Retinal pigment epithelial cell (primary cell): ENCODE results near the gene PHKA2.
"Not testable (repeated sequence)": the region's sequence is repeated elsewhere in the genome, so short reads cannot be mapped to it uniquely, and the experiment has no call there.

Experiments
- DNase-seq: peaks from one replicate; pipeline ENCODE4 v3.0.0-alpha.2; 2010; ENCODE audit warnings: low read depth
- H3K4me3 ChIP-seq: 2 replicates; pipeline ENCODE4 v1.5.1; 2011; ENCODE audit warnings: mild to moderate bottlenecking, low read length, control low read depth, moderate library complexity
- TF ChIP-seq, protein P1 (sequence below): conservative IDR thresholded peaks from 2 replicates; pipeline ENCODE4 v1.5.1; 2011; ENCODE audit warnings: low read depth, low read length, control low read depth, inconsistent platforms

The PHKA2 gene

DNA sequence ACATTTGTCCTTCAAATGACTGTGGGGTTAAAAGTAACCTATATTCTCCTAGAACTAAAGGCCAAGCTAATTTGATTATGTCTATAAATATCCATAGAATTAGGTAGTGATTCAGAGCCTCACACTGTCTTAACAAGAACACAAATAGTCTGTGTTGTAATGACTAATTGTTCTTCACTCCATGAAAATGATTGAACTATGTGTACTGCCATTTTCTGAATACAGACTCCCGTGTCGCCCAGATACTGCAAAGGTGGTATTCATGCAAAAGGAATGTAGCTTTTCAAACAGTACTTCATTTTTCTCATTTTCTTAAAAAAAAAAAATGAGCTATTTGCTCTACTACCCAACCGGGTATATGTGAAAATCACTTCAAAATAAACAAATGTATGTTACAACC, 11.3 kb upstream of the PHKA2 start:
- H3K4me3 ChIP-seq, result no peak overlapping the region
- DNase-seq, result peak; percentile 27
- TF ChIP-seq, protein P1, sequence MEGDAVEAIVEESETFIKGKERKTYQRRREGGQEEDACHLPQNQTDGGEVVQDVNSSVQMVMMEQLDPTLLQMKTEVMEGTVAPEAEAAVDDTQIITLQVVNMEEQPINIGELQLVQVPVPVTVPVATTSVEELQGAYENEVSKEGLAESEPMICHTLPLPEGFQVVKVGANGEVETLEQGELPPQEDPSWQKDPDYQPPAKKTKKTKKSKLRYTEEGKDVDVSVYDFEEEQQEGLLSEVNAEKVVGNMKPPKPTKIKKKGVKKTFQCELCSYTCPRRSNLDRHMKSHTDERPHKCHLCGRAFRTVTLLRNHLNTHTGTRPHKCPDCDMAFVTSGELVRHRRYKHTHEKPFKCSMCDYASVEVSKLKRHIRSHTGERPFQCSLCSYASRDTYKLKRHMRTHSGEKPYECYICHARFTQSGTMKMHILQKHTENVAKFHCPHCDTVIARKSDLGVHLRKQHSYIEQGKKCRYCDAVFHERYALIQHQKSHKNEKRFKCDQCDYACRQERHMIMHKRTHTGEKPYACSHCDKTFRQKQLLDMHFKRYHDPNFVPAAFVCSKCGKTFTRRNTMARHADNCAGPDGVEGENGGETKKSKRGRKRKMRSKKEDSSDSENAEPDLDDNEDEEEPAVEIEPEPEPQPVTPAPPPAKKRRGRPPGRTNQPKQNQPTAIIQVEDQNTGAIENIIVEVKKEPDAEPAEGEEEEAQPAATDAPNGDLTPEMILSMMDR, result no peak

DNA sequence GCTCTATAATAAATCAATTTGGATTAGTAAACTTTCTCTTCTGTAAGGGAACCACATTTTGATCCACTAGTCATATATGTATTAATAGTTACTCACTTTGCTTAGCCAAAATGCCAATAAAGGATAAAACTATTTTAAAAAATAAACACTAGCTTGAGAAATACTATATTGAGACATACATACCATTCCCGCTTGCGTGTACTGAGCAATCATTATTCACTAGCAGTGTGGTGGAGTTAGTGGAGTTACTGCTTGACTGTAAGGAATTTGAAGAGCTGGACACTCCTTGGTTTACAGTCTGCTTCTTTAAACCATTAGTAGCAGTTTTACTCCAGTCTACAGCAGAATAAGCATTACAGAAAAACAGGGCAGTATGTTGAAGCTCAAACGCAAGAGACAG, 10.8 kb upstream of the PHKA2 start:
- TF ChIP-seq, protein P1, result no peak
- DNase-seq, result no peak
- no peak overlapping the region for H3K4me3 ChIP-seq

DNA sequence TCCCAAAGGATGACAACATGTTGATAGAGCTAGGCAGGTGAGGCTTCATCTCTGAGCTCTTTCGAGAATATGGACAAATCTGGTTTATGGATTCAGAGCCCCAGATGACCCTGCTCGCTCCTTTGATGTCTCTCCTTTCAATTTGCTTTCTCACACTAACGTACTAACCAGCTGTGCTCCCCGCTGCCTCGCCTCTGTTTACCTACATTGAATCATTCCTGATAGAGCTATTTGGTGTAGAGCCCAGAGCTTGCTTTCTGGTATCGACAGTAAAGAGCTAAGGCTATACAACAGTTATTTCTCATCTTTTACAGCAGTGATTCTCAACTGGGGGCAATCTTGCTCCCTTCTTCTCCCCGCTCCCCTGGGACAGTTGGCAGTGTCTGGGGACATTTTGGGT, 8.9 kb upstream of the PHKA2 start:
- no peak overlapping the region for H3K4me3 ChIP-seq
- TF ChIP-seq, protein P1, result no peak
- no peak for DNase-seq

DNA sequence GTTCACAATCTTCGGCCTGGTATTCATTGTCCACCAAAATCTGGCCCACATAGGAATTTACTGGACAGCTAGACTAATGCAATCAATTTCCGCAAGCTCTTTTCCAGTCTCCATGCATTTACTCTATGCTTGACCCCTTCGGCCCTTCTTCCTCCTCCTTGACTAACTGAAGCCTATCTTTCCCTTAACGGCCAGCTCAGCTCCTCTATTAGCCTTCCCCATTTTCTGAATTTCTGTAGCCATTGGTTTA, 1.2 kb upstream of the PHKA2 start:
- TF ChIP-seq, protein P1, result no peak
- H3K4me3 ChIP-seq, result peak overlapping the region; percentile 63
- no peak for DNase-seq

DNA sequence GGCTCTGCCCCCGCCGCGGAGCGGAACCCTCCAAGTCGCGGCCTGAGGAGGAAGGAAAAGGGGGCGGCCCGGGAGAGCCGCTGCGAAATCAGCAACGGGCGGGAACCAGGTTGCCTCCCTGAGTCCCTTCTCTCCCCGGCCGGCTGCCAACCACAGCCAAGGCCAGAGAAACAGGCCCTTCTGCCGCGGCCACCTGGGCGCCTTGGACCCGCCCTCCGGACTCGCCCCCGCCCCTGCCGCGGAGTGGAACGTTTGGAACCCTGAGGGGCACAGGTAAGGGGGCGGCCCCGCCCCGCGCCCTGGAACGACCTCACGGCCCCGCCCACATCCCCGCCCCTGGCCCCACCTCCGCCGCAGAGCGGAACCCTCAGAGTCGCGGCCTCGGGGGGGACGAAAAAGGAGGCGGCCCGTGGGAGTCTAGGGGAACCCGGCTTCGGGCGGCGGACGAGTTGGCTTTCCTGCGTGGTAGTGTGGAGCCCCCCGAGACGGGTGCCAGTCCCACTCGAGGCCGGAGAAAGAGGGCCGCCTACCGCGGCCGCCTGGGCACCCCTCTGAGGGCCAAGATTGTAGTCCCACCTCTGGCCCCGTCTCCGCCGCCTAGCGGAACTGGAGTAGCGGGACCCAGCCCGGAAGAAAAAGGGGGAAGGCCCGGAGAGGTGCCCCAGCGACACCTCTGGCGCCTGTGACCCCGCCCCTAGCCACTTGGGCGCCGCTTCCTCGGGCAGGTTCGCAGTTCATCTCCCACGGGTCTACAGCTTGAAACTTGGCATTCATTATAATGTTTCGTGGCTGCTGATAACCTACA, 669 bp upstream of the PHKA2 start:
- TF ChIP-seq, protein P1, result peak; percentile 46
- peak; percentile 27 for DNase-seq
- H3K4me3 ChIP-seq, result peak overlapping the region; percentile 63

DNA sequence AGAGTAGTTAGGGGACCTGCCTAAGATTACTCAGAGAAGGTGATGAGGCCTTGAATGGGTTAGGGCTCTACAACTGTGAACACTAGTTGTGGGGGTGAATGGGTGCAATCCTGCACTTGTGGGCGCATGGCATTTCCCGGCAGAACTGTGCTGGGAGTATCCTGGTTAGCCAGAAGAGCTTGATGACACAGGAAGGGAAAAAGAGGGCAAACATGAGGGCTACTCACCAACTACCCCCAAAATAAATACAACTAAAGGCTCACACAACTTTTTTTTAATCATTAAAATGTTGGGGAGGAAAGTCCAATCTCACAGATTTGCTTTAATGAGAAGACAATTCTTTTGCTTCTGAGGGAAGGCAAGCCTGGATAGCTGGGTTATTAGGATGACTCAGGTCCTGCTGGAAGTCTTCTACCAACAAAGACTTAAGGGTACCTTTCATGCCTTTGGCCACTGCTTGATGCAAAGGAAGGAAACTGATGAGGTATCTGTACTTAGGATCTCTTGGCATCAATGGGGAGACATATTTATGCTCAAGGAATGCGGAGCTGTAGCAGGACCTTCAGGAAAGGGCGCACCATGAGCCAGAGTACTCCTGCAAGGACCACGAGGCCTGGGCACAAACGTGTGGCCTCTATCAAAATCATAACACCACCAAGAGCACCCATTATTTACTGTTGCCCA, 2.6 kb downstream of the PHKA2 start:
- TF ChIP-seq, protein P1, result no peak
- no peak for DNase-seq
- no peak overlapping the region for H3K4me3 ChIP-seq

DNA sequence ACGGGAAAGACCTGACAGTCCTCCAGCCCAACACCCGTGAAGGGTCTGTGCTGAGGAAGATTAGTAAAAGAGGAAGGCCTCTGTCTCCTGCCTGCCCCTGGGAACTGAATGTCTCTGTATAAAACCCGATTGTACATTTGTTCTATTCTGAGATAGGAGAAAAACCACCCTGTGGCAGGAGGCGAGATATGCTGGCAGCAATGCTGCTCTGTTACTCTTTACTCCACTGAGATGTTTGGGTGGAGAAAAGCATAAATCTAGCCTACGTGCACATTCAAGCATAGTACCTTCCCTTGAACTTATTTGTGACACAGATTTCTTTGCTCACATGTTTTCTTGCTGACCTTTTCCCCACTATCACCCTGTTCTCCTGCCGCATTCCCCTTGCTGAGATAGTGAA, 3.7 kb downstream of the PHKA2 start:
- H3K4me3 ChIP-seq, DNase-seq: not testable (repeated sequence)
